K562 (cell line): ENCODE data around the gene VGLL4. TPM values are rescaled to one million over a fixed set of nuclear protein-coding genes. Genes with fewer than 3 reads are reported as not detected.

Source experiments
- ATAC-seq: fragments of 200-7000 bp; cut with Tn5 transposase; 3 replicates; pipeline ENCODE4 v1.9.1; 2020; ENCODE audit warnings: moderate library complexity
- BruUV-seq: library from RNA; stranded (reverse); fragments of 400-500 nt; replicated peaks from 2 replicates; lab custom pipeline; 2021; lab: Mats Ljungman, UMichigan
- CTCF ChIA-PET: fragments of 300-600 bp; formaldehyde crosslinking; extraction: SDS; loops from one replicate; lab custom pipeline; 2021; ENCODE audit warnings: low intra/inter-chr PET ratio; lab: Yijun Ruan, JAX
- POLR2A ChIA-PET: fragments of 300-600, 350-650 bp; sonication (Branson Sonifier 250); formaldehyde crosslinking; extraction: SDS; loops from one replicate; lab custom pipeline; 2021; ENCODE audit warnings: antibody characterized with exemption, inconsistent platforms; lab: Yijun Ruan, JAX
- DNase-seq, 4 experiments: peaks; one replicate each; pipeline versions ENCODE4 v3.0.0 to v3.0.0-alpha.2; 2011 to 2018; ENCODE audit warnings: low spot score in 3 of 4, mixed read lengths in 3 of 4; ENCODE audit errors: extremely low read depth in 1 of 4
- FAIRE-seq: peaks from 2 replicates; lab custom pipeline; 2011; peaks lifted over from hg19 to GRCh38; lab: Jason Lieb, UNC
- H2AFZ ChIP-seq: 2 replicates; pipeline ENCODE4 v1.6.0; 2011; ENCODE audit warnings: low read depth, low read length, control low read depth, inconsistent platforms
- H3K27ac ChIP-seq: fragments of 200-600 bp; 3 replicates; pipeline ENCODE4 v1.8.0; 2011; ENCODE audit warnings: low read depth, mild to moderate bottlenecking, control low read depth, inconsistent platforms, low read length, moderate library complexity, mixed read lengths; ENCODE audit errors: extremely low read depth
- H3K27me3 ChIP-seq, 2 experiments: fragments of 300-600 bp in 1 of 2; 2 replicates in 1 of 2; 3 replicates in 1 of 2; pipeline versions ENCODE4 v1.6.0 to v1.8.0; 2011; ENCODE audit warnings: inconsistent platforms in 2 of 2, low read length in 2 of 2, mild to moderate bottlenecking in 1 of 2, mixed read lengths in 1 of 2, moderate library complexity in 1 of 2; ENCODE audit not compliant: control insufficient read depth in 2 of 2, insufficient read depth in 2 of 2
- H3K36me3 ChIP-seq: fragments of 300-600 bp; 3 replicates; pipeline ENCODE4 v1.8.0; 2011; ENCODE audit warnings: mild to moderate bottlenecking, low read length, inconsistent platforms; ENCODE audit not compliant: control insufficient read depth, insufficient read depth
- H3K4me1 ChIP-seq, 2 experiments: fragments of 200-600 bp in 1 of 2; replicated peaks in 1 of 2; 2 replicates in 1 of 2; 3 replicates in 1 of 2; pipeline versions ENCODE4 v1.5.1 to v1.8.0; 2011; ENCODE audit warnings: inconsistent platforms in 2 of 2, low read length in 2 of 2, mild to moderate bottlenecking in 1 of 2, mixed read lengths in 1 of 2, moderate library complexity in 1 of 2; ENCODE audit not compliant: control insufficient read depth in 2 of 2, insufficient read depth in 2 of 2
- H3K4me2 ChIP-seq: 2 replicates; pipeline ENCODE4 v1.6.1; 2011; ENCODE audit warnings: low read length, control low read depth, inconsistent platforms, mixed read lengths; ENCODE audit not compliant: insufficient read depth
- H3K4me3 ChIP-seq: fragments of 200-600 bp; sonication (generic), shearing (Covaris generic); 2 replicates; pipeline ENCODE4 v1.5.1; 2016; ENCODE audit warnings: control low read depth, inconsistent platforms
- H3K79me2 ChIP-seq: fragments of 200-600 bp; 3 replicates; pipeline ENCODE4 v1.8.0; 2011; ENCODE audit warnings: low read length, inconsistent platforms; ENCODE audit not compliant: control insufficient read depth, insufficient read depth
- H3K9ac ChIP-seq, 2 experiments: 2 replicates each; pipeline versions ENCODE4 v1.6.0 to v1.6.1; 2011; ENCODE audit warnings: low read depth in 2 of 2, low read length in 2 of 2, control low read depth in 1 of 2, inconsistent platforms in 1 of 2, mild to moderate bottlenecking in 1 of 2, mixed read lengths in 1 of 2; ENCODE audit not compliant: insufficient read depth in 1 of 2
- H3K9me1 ChIP-seq: one replicate; pipeline ENCODE4 v1.6.0; 2011; ENCODE audit warnings: inconsistent platforms, mild to moderate bottlenecking, low read length, moderate library complexity; ENCODE audit not compliant: control insufficient read depth, insufficient read depth
- H3K9me3 ChIP-seq: replicated peaks from 2 replicates; pipeline ENCODE4 v1.5.1; 2011; ENCODE audit warnings: low read depth, low read length, inconsistent platforms; ENCODE audit not compliant: control insufficient read depth, insufficient read depth
- H4K20me1 ChIP-seq: replicated peaks from 2 replicates; pipeline ENCODE4 v1.6.1; 2011; ENCODE audit warnings: low read length, inconsistent platforms, mixed read lengths; ENCODE audit not compliant: control insufficient read depth, insufficient read depth
- CTBP1 ChIP-seq: fragments of 450-650 bp; IDR thresholded peaks from 2 replicates; pipeline ENCODE4 v1.6.1; 2016; ENCODE audit warnings: borderline replicate concordance
- DMBX1 ChIP-seq: fragments of 250-450 bp; sonication (Bioruptor Pico); IDR thresholded peaks from 2 replicates; pipeline ENCODE4 v1.8.0; 2022; ENCODE audit warnings: inconsistent platforms, mild to moderate bottlenecking, moderate library complexity, borderline replicate concordance
- EGR1 ChIP-seq: fragments of 450-650 bp; conservative IDR thresholded peaks from 2 replicates; pipeline ENCODE4 v1.6.1; 2017; ENCODE audit warnings: mild to moderate bottlenecking
- GABPA ChIP-seq: fragments of 200-800 bp; sonication (Bioruptor generic); conservative IDR thresholded peaks from 2 replicates; pipeline ENCODE4 v1.6.1; 2016; ENCODE audit warnings: low read depth, missing genetic modification characterization, missing compliant biosample characterization
- KDM4B ChIP-seq, 2 experiments: fragments of 450-650 bp in 1 of 2; sonication (generic) in 1 of 2; IDR thresholded peaks; 2 replicates each; pipeline ENCODE4 v1.6.1; 2016 to 2017; ENCODE audit warnings: borderline replicate concordance in 2 of 2, antibody characterized with exemption in 1 of 2, low read depth in 1 of 2, mild to moderate bottlenecking in 1 of 2
- KLF16 ChIP-seq: IDR thresholded peaks from 2 replicates; pipeline ENCODE4 v1.6.1; 2016; ENCODE audit warnings: antibody characterized with exemption
- SMARCB1 ChIP-seq: IDR thresholded peaks from 2 replicates; pipeline ENCODE4 v1.6.1; 2011; ENCODE audit warnings: improper control_type of control experiment, low read depth; ENCODE audit not compliant: insufficient read length
- SMARCC2 ChIP-seq: fragments of 450-650 bp; IDR thresholded peaks from 2 replicates; pipeline ENCODE4 v1.6.1; 2017; ENCODE audit warnings: antibody characterized with exemption, moderate library complexity, mild to moderate bottlenecking, low read depth
- ZNF121 ChIP-seq: sonication (generic); formaldehyde crosslinking; conservative IDR thresholded peaks from 2 replicates; pipeline ENCODE4 v1.8.0; 2022; ENCODE audit warnings: missing genetic modification reagents
- ZNF780A ChIP-seq: fragments of 250-450 bp; sonication (Bioruptor Pico); IDR thresholded peaks from 2 replicates; pipeline ENCODE4 v1.5.0; 2021; ENCODE audit warnings: mild to moderate bottlenecking
- WGBS: fragments of 100-300 bp; shearing (Covaris generic); methylation state at CpG from one replicate; pipeline ENCODE4 v1.1.6; 2016; ENCODE audit warnings: low coverage, mixed read lengths; ENCODE audit not compliant: insufficient coverage; ENCODE audit errors: missing lambda C conversion rate; 5-methylcytosine and 5-hydroxymethylcytosine counted together
- in situ Hi-C: fragments of 300-500 bp; cut with MboI; formaldehyde crosslinking; loops from 4 replicates; pipeline ENCODE4 v1.15.0; 2018; ENCODE audit warnings: inconsistent platforms, mixed read lengths
- intact Hi-C: fragments of 100-400 bp; cut with micrococcal nuclease; formaldehyde crosslinking; loops from 2 replicates; pipeline ENCODE4 v1.14.2; 2022
- polyA plus RNA-seq, 8 experiments: library from polyadenylated mRNA; depleted of rRNA in 4 of 8; stranded (reverse) in 5 of 8; unstranded in 3 of 8; fragments of >200 nt; fragmentation: Nextera tagmentation in 2 of 8; fragmentation: Illumina TruSeq in 1 of 8; extraction: Ambion mirVana in 2 of 8; extraction: Trizol in 1 of 8; gene quantifications; 2 replicates each; pipeline versions ENCODE4 v1.2.1 to v1.2.3, GENCODE V29; 2011 to 2014; ENCODE audit warnings: inconsistent platforms in 1 of 8, missing spikeins in 1 of 8
- total RNA-seq, 7 experiments: library from RNA; depleted of rRNA in 6 of 7; stranded (reverse); fragments of >200 nt in 6 of 7; fragmentation: Illumina TruSeq in 2 of 7; extraction: Trizol in 2 of 7; gene quantifications; 2 replicates each; pipeline versions ENCODE4 v1.2.1 to v1.2.3, GENCODE V29; 2011 to 2021; ENCODE audit warnings: low replicate concordance in 1 of 7
- TF ChIP-seq, protein P1 (sequence below), 2 experiments: fragments of 450-650 bp; IDR thresholded peaks; 2 replicates each; pipeline ENCODE4 v1.6.1; 2016; ENCODE audit warnings: mild to moderate bottlenecking in 2 of 2, borderline replicate concordance in 1 of 2, low read depth in 1 of 2, moderate library complexity in 1 of 2
- TF ChIP-seq, protein P2 (sequence below): fragments of 250-450 bp; sonication (Bioruptor Pico); IDR thresholded peaks from 2 replicates; pipeline ENCODE4 v1.5.0; 2020; ENCODE audit warnings: mild to moderate bottlenecking, borderline replicate concordance

The VGLL4 gene
- total and polyA plus RNA-seq, 9 of the 15 experiments (the other 6 are each of a cell fraction or from before 2014, with no cell fraction given): 0.27 to 10.9 (median 8.6) TPM

DNA sequence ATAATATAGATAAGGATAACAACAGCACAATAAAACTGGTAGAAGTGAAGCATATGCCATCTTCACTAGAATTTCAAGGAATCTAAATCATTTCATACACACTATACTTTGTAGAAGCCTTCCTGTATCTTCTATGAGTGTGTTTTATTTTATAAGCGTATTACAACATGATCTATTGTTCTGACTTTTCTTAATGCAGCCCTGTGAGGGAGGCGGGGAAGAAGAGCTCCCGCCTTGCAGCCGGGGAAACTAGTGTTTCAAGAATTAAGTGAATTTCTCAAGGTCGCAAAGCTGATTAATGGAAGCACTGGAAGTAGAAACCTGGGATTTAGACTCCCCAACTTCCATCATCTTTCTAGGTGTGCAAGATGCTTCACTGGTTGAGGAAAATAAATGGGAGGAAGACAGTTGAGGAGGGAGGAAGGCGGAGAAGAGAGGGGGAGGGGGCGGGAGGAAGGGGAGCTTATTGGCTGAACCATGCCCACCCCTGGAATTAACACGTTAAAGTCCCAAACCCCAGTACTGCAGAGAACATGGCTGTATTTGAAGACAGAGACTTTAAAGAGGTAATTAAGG lies 32.9 kb downstream of the VGLL4 start:
- intact Hi-C loops: no loop called here
- TF ChIP-seq KDM4B (IDR thresholded peaks at IDR 0.05; ENCODE audit: borderline replicate concordance in 2 of 2, low read depth in 1 of 2) (no peak), ZNF121 (CRISPR knock-in tag) (no peak), EGR1 (no peak), DMBX1 (CRISPR knock-in tag) (no peak), GABPA (tag) (no peak), ZNF780A (no peak), CTBP1 (no peak), KLF16 (no peak), SMARCB1 (no peak), SMARCC2 (no peak)
- TF ChIP-seq, protein P1, sequence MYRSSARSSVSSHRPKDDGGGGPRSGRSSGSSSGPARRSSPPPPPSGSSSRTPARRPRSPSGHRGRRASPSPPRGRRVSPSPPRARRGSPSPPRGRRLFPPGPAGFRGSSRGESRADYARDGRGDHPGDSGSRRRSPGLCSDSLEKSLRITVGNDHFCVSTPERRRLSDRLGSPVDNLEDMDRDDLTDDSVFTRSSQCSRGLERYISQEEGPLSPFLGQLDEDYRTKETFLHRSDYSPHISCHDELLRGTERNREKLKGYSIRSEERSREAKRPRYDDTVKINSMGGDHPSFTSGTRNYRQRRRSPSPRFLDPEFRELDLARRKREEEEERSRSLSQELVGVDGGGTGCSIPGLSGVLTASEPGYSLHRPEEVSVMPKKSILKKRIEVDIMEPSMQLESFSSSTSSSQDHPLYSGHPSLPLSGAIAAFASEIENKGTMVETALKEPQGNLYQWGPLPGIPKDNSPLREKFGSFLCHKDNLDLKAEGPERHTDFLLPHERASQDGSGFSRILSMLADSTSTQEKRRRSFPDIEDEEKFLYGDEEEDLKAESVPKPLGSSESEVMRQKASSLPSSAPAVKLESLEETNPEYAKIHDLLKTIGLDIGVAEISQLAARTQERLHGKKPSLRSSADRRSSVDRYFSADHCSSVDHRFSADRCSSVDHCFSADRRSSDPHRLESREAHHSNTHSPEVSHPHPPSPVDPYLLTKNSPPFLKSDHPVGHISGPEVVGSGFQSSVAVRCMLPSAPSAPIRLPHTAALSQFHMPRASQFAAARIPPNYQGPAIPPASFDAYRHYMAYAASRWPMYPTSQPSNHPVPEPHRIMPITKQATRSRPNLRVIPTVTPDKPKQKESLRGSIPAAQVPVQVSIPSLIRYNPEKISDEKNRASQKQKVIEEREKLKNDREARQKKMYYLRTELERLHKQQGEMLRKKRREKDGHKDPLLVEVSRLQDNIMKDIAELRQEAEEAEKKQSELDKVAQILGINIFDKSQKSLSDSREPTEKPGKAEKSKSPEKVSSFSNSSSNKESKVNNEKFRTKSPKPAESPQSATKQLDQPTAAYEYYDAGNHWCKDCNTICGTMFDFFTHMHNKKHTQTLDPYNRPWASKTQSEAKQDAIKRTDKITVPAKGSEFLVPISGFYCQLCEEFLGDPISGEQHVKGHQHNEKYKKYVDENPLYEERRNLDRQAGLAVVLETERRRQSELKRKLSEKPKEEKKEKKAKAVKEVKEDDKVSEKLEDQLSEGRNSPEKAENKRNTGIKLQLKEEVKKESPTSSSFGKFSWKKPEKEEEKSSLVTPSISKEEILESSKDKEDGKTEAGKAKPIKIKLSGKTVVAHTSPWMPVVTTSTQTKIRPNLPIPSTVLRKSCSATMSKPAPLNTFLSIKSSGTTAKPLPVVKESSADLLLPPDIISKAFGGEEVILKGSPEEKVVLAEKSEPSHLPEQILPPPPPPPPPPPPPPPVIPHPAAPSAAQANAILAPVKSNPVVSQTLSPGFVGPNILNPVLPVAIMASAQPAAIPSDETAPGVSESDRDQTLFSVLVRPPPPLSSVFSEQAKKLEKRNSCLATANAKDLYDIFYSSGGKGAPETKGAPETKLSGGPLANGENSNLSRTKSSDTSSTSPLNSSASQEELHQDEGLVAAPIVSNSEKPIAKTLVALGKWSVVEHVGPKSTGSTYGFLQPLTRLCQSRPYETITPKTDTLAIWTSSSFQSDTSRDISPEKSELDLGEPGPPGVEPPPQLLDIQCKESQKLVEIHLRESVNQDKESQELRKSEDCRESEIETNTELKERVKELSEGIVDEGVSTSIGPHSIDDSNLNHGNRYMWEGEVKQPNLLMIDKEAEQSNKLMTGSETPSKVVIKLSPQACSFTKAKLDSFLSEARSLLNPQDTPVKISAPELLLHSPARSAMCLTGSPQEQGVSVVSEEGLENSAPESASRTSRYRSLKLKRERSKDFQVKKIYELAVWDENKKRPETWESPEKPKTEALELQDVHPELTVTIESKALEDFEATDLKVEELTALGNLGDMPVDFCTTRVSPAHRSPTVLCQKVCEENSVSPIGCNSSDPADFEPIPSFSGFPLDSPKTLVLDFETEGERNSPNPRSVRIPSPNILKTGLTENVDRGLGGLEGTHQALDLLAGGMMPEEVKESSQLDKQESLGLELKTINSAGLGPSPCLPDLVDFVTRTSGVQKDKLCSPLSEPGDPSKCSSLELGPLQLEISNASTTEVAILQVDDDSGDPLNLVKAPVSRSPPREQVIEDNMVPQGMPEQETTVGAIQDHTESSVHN (IDR thresholded peaks at IDR 0.05; ENCODE audit: borderline replicate concordance in 1 of 2, low read depth in 1 of 2): no peak
- TF ChIP-seq, protein P2, sequence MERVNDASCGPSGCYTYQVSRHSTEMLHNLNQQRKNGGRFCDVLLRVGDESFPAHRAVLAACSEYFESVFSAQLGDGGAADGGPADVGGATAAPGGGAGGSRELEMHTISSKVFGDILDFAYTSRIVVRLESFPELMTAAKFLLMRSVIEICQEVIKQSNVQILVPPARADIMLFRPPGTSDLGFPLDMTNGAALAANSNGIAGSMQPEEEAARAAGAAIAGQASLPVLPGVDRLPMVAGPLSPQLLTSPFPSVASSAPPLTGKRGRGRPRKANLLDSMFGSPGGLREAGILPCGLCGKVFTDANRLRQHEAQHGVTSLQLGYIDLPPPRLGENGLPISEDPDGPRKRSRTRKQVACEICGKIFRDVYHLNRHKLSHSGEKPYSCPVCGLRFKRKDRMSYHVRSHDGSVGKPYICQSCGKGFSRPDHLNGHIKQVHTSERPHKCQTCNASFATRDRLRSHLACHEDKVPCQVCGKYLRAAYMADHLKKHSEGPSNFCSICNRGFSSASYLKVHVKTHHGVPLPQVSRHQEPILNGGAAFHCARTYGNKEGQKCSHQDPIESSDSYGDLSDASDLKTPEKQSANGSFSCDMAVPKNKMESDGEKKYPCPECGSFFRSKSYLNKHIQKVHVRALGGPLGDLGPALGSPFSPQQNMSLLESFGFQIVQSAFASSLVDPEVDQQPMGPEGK (CRISPR knock-in tag): no peak
- H4K20me1 ChIP-seq: peaks cover 26% of the 10 kb centered on the region; the same call in 1 of the 2 replicates
- BruUV-seq: no TSS peak
- CTCF ChIA-PET: no interaction called here
- WGBS: 43% methylated on average over 5 of the region's 8 CpGs
- no peak overlapping the region for H3K4me3 ChIP-seq
- H3K9ac ChIP-seq: no peak overlapping the region
- H3K9me3 ChIP-seq: no peaks in the 10 kb centered on the region
- H3K9me1 ChIP-seq: no peaks in the 10 kb centered on the region
- H3K4me2 ChIP-seq: no peak overlapping the region
- DNase-seq: no peak
- in situ Hi-C loops: no loop called here
- no peaks in the 10 kb centered on the region for H3K36me3 ChIP-seq
- POLR2A ChIA-PET: interaction anchor here (1.3 kb wide), 1 partner anchor 15 kb away, joined by 3 read pairs; no protein-coding TSS in a partner anchor
- FAIRE-seq: no peak
- H3K4me1 ChIP-seq: no peaks in the 10 kb centered on the region; a peak in 2 of 5 replicates
- no peak overlapping the region for H3K27ac ChIP-seq
- H2AFZ ChIP-seq: no peak overlapping the region
- no peak for ATAC-seq
- peaks cover 0 to 33% of the 10 kb centered on the region in 2 experiments; a peak in 2 of 5 replicates for H3K27me3 ChIP-seq
- H3K79me2 ChIP-seq: no peaks in the 10 kb centered on the region; the same call in 2 of the 3 replicates
